ENCODE data around the gene FNDC5. TPM values are rescaled to one million over a fixed set of nuclear protein-coding genes. Genes with fewer than 3 reads are reported as not detected.

FNDC5 gene
- total and polyA plus RNA-seq, 12 donors = 12.4 to 130 (median 73.5) TPM

GRCh38 chr1:32864375-32865019 lies 6.2 kb downstream of the FNDC5 start:
- no peak for TF ChIP-seq CTCF (IDR thresholded peaks at IDR 0.05)
- Histone ChIP-seq H3K9me3 (no peaks in the 10 kb centered on the region), H3K36me3 (peaks cover 0 to 51% (median 8%) of the 10 kb centered on the region in 9 donors), H3K27ac (peak overlapping the region in 8 of 10 donors; percentile 1 to 64 (median 24)), H3K4me3 (no peak overlapping the region), H3K4me1 (peaks cover 0 to 61% (median 36%) of the 10 kb centered on the region in 9 donors), H3K27me3 (peaks cover 0 to under 1% (median 0%) of the 10 kb centered on the region in 7 donors)
- intact Hi-C loops (cut with DNase I) = loop anchor here in 1 of 10 donors (5.0 kb wide), 1 partner anchor 37 kb away; no protein-coding TSS in a partner anchor
- ATAC-seq = peak in 3 of 8 donors; percentile 53 to 62 (median 60)
- WGBS, 2 donors = 73 to 77% methylated on average over 8 of the region's 8 CpGs
- no peak for DNase-seq

- Histone ChIP-seq H3K27me3 (no peaks in the 10 kb centered on the region), H3K4me1 (peaks cover 0 to 62% (median 36%) of the 10 kb centered on the region in 9 donors), H3K4me3 (no peak overlapping the region), H3K36me3 (peaks cover 0 to 57% (median 8%) of the 10 kb centered on the region in 9 donors), H3K9me3 (no peaks in the 10 kb centered on the region), H3K27ac (peak overlapping the region in 2 of 10 donors; percentile 25 to 48)
- 95 to 100% methylated on average over 1 of the region's 1 CpG for WGBS, 2 donors
- intact Hi-C loops (cut with DNase I) = no loop called here
- TF ChIP-seq CTCF (IDR thresholded peaks at IDR 0.05) = no peak
- DNase-seq = no peak
- ATAC-seq = no peak
Measured at GRCh38 chr1:32863881-32864245, 6.8 kb downstream of the FNDC5 start.

- intact Hi-C loops (cut with DNase I) = no loop called here
- WGBS, 2 donors = 96 to 97% methylated on average over 4 of the region's 4 CpGs
Measured at GRCh38 chr1:32863218-32863880, 7.4 kb downstream of the FNDC5 start.

More at GRCh38 chr1:32863218-32863880, 7.4 kb downstream of the FNDC5 start:
- Histone ChIP-seq H3K4me3 (no peak overlapping the region), H3K9me3 (no peaks in the 10 kb centered on the region), H3K27me3 (no peaks in the 10 kb centered on the region), H3K36me3 (peaks cover 0 to 62% (median 8%) of the 10 kb centered on the region in 9 donors), H3K27ac (peak overlapping the region in 1 of 10 donors; percentile 25), H3K4me1 (peaks cover 0 to 62% (median 36%) of the 10 kb centered on the region in 9 donors)
- TF ChIP-seq CTCF (IDR thresholded peaks at IDR 0.05) = no peak
- ATAC-seq (no peak), DNase-seq (no peak)

Data from heart right ventricle (tissue), 16 donors.